ENCODE measurements around the gene CSF2.
A peak's percentile ranks its signal among the peaks of the same experiment; 100 is the strongest.

CSF2 gene

DNA sequence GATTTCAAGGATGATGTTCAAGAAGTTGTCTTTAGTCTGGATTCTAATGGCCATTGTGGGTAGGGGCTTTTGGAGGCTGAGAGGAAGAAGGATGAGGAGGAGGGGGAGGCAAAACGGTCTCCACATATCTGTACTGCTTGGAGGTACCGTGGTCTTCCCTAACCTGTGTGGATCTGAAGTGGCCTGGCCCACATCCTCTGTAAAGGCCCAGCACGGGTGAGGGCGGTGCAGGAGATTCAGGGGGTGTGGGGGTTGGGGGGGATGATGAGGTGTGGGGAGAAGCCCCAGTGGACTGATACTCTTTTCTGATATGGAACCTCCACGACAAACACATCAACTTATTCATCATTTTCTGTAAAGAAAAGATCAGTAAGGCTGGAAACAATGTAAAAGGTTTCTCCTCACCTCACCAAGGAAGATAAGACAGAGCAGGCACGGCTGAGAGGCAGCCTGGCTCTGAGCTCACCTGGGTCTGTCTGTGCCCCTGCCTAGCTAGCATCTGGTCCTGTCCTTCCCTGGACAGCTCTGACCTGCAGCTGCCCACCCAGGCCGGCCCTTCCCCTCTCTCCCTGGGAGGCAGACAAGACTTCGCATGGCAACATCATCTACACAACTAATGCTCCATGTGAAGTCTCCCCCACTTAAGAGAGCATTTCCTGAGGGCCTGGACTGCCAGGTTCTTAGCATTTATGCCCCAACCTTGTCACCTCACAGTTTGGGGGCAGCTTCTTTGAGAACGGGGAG lies 18.7 kb upstream of the CSF2 start:
- DNase-seq (ENCODE audit: low spot score): no peak

DNA sequence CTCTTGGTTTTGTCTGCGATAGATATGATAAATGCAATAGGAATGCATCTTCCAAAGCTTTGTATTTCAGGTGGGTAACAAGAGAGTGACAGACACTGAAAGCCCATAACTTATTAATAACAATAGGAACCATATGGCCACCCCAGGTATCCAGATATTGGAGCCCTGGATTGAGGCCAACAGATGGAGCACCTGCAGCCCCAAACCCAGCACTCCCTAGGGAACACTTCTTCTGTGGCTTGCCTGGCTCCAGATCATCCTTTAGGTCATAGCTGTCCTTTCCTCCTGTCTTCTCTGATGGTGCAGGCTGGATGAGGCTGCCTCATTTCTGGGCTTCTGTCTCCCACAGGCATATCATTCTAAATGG lies 18.2 kb upstream of the CSF2 start:
- DNase-seq (ENCODE audit: low spot score): no peak

DNA sequence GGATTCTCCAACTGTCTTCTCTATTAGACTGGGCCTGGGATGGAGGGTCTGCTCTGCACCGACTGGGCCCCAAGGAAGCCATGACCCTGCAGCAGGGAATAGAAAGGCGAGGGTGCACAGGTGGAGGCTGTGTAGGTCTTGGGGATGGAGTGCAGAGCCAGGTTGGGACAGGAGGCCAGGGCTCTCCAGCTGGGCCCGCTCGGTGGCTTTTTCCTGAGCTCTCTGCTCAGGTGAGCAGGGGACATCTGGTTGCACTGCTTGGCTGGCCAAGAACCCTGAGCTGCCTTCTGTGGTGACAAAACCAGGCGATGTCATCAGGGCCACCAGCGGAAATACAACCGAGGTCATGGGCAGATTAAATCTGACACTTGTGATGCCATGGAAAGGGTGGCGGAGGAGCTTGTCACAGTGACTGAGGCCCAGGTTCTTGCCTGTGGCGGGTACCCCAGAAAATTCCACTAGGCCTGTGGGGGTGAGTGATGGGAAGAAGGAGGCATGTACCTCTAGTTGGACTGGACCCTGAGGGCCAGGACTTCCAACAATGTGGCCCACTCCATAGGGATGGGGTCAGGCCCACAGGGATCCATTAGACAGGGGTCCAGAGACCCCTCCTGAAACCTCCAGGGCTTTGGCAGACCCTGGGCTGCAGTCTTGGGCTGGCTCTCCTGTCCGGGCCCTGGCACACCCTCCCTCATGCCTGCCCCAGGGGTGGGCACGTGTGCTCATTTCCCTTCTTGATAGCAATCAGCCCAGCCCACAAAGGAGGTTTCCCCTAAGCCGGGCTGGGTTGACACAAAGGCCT lies 17.6 kb upstream of the CSF2 start:
- DNase-seq (ENCODE audit: low spot score): no peak

DNA sequence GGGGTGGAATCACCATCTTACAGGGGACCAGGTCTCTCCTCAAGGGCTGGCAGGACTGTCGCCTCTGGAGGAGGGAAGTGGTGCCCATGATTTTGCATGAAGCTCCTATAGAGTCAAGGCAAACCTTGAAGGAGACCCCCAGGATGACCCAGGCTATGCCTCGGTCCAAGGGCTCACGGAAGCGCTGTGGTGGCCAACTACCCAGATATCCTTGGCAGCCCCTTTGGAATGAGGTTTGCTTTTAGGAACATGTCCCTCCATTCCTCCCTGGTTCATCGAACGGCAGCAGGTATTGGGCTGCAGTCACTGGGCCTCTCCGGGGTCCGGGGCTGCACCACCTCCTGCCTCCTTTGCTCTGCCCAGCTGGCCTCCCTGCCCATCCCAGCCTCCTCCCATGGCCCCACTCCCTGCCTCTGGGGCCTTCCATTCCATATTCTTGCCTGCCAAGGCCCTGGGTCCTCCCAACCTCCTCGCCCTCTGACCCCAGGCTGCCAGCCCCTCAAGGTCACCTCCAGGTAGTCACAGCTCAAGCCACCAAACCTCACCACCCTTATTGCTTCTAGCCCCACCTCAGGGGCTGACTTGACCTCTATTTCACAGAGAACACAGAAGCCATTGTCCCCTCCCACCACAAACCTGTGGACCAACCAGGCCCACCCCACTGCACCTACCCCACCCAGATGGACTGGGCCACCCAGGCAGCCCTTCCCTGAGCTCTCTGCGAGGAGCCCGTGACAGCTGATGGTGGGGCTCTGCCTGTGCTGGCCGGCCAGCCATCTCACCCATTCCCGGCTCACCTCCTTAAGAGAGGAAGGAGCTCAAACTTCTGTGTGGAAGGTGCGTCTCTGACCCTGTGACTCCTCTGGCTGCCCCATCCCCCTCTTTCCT lies 16.7 kb upstream of the CSF2 start:
- DNase-seq (ENCODE audit: low spot score): peak; percentile 0

DNA sequence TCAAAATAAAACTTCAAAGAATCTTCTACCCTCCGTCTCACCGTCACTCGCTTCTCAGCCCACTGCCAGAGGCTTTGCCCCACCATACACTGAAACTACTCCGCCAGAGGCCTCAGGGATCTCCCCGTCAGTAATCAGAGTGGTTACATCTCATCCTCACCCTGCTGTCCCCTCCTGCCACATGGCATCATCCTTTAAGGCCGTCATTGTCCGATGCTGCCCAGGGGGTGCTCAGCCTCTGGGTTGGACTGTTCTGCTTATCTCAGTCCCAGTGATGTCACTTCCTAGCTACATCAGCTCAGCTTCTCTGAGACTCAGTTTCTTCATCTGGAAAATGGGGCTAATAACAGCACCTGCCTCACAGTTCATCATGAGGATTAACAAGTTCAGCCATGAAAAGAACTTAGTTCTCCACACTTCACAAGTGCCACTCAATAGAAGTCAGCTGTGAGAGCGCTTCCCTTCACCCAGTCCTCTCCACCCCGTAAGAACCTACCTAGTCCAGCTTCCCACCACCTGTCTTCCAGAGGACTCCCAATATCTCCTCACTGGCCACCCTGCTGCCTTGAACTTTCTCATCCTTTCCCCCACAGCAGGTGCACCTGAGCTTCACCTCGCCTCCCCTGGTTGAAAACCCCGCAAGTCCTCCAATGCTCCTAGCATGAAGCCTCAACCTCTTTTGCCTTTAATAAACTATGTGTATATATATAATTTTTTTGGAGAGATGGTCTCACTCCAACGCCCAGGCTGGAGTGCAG lies 15.9 kb upstream of the CSF2 start:
- DNase-seq (ENCODE audit: low spot score): no peak

DNA sequence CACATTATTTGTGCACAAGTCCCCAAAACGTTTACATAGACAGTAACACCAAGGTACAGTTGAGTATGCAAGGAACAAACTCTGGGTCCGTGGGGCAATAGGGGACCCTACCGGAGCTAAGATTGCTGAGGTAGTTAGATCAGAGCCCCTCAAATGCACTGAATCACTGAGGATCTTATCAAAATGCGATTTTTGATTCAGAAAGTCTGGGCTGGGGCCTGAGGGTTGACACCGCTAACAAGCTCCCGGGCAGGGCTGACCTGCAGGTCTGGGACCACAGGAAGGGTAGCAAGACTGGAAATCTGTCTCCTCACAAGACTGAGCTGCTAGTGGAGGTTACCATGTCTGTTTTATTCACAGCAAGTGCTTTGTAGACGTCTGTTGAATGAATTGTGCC lies 14.9 kb upstream of the CSF2 start:
- no peak for DNase-seq (ENCODE audit: low spot score)

DNA sequence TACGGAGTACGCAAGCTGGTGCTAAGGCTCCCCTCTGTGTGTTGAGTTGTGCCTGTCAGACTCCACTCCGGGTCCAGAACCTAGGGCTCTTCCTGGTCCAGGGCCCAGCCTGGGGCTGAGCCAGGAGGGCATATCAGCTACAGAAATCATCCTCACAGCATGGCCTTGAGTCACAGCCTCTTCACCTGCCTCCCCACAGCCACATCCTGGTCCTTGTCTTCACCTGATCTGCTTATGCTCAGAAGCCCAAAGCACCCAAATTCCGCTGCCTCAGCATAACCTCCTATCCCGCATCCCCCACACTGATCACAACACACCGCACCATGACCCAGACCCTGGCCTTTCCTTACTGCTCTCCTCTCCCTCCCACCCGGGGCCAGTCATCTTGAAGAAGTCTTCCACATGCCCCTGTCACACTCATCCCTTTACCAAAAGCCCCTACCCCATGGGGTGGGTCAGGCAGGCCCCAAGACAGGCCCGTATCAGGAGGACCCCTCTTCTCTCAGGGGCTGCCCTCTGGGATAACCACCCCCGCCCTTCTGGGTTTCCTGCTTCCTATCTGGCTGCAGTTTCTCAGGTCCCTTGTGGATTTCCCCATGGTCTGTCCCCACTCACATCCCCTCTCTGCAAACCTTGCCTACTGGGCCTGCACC lies 14.4 kb upstream of the CSF2 start:
- no peak for DNase-seq (ENCODE audit: low spot score)

DNA sequence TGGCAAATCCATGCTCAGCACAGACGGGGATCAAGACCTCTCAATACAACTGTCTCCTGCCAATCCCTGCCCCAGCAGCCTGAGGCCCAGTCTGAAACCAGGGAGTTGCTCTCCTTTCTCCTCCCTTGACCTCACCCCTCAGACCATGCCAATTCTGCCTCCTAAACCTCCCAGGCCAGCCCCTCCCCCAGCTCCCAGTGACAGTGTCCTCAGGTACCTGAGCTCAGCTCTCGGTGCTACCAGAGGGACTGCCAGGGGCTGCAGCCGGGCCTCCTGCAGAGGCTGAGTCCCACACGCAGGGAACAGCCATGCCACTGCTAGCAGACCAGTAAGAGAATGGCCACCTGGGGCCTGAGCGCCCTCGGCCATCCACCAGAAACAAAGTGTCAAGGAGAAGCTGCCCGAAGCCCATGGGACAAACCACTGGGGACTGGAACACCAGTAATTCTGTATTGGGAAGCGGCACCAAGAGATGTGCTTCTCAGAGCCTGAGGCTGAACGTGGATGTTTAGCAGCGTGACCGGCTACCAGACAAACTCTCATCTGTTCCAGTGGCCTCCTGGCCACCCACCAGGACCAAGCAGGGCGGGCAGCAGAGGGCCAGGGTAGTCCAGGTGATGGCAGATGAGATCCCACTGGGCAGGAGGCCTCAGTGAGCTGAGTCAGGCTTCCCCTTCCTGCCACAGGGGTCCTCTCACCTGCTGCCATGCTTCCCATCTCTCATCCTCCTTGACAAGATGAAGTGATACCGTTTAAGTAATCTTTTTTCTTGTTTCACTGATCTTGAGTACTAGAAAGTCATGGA lies 13.7 kb upstream of the CSF2 start:
- no peak for DNase-seq (ENCODE audit: low spot score)

DNA sequence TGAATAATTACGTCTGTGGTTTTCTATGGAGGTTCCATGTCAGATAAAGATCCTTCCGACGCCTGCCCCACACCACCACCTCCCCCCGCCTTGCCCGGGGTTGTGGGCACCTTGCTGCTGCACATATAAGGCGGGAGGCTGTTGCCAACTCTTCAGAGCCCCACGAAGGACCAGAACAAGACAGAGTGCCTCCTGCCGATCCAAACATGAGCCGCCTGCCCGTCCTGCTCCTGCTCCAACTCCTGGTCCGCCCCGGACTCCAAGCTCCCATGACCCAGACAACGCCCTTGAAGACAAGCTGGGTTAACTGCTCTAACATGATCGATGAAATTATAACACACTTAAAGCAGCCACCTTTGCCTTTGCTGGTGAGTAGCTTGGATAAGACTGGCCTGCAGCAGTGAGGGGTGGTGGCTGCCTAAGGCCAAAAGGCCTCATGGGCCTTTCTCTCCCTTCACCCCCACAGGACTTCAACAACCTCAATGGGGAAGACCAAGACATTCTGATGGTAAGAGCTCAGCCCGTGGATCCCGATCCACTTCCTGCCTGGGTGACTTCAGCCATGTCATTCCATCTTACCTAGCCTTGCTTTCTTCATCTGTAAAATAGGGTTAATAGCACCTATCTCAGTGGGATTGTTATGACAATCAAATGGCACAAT lies 13.0 kb upstream of the CSF2 start, which contains the start of gene IL3:
IL3 (plus strand) TSS at position 155 of the 661 bp plus-strand sequence; CDS start at position 207, 52 bp downstream.
- no peak for DNase-seq (ENCODE audit: low spot score)

DNA sequence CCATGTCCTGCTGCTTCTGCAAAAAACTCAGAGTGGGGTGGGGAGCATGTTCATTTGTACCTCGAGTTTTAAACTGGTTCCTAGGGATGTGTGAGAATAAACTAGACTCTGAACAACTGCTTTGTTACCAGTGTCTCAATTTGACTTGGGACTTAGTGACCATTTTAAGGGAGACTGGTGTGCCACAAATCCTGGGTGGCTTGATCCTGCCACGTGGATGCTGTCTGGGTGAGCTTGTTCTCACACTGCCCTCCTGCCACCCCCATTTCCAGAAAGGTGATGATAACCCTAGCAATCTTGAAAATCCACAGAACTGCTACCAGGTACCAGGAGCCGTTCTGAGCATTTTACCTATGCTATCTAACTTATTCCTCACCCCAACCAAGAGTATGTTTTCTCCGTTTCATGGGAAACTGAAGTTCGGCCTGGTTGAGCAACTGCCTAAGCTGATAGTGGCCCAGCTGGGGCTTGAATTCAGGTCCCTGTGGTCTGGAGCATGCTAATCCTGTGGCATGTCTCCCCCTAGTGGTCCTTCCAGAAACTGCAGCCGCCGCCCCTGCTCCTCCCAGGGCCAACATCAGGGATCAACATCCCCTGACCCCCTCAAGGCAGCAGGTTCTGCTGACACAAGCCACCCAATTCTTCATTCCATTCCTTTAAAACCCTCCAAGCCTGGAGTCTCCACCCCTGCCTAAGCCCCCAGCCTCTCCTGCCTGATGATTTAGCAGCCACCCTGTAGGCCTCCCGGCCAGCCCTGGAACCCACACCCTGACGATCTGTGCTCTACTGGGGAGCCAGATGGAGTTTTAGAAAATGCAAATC lies 10.3 kb upstream of the CSF2 start:
- DNase-seq (ENCODE audit: low spot score): peak; percentile 79

DNA sequence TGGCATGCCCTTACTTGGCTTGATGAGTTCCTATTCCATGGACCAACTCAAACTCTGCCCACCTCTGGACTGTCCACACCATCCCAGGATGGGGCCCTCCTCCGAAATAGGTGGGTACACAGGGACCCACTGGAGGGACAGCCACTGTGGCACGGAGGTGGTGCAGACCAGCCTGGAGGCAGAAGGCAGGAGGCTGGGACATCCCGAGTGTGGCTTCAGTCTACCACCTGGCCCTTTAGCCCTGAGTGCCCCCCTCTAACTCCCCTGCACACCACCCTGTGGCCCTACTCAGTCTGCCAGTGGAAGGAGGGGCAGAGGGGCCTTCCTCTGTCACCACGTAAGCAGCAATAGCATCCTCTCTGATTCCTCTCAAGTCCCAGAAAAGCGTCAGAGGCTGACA lies 9.4 kb upstream of the CSF2 start:
- no peak for DNase-seq (ENCODE audit: low spot score)

DNA sequence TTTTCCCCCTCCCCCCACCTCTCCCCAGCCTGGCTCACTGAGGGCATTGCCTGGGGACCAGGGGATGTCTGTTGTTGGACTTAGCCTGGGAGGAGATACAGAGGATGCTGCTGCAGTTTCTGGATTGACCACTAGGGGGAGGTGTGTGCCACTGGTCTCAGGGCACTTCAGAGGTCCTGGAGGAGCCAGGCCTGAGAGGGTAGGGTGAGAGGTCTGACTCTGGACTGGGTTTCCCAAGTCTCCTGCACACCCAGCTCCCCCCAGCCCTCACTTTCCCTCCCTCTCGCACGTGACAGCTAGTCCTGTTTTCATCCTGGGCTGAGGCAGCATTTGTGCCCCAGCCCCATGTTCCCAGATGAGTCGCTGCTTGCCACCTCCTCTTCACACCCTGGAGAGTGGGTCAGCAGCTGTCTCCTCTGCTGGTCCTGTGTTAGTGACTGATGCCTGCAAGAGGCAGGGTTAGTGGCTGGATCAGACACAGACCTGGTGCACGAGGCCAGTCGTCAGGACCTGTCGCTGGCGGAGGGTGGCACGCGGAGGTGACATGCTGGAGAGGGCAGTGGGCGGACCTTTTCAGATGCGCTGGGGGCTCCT lies 8.8 kb upstream of the CSF2 start:
- peak; percentile 83 for DNase-seq (ENCODE audit: low spot score)

DNA sequence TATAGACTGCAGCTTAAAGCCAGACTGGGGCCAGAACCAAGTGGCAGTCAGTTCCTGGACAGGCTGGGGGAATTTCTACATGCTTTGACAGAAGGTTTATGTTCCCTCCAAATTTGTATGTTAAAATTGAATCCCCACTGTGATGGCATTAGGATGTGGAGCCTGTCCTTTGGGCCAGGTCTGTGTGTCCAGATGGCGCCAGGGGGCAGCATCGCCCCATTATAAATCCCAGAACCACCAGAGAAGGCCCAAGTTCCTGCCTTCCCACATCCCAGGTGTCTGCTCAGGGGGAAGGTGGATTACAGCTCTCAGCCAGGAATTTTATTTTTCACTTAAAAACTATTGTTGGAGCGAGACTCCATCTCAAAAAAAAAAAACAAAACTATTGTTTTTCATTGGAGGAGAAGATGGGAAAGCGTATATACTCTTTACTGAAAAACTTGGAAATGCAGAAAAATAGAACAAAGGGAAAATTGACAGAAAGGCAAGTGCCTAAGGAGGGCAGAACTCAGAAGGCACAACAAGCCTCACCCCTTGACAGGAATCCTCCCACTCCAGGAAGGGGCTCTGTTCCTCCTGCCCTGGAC lies 8.1 kb upstream of the CSF2 start:
- peak; percentile 70 for DNase-seq (ENCODE audit: low spot score)

DNA sequence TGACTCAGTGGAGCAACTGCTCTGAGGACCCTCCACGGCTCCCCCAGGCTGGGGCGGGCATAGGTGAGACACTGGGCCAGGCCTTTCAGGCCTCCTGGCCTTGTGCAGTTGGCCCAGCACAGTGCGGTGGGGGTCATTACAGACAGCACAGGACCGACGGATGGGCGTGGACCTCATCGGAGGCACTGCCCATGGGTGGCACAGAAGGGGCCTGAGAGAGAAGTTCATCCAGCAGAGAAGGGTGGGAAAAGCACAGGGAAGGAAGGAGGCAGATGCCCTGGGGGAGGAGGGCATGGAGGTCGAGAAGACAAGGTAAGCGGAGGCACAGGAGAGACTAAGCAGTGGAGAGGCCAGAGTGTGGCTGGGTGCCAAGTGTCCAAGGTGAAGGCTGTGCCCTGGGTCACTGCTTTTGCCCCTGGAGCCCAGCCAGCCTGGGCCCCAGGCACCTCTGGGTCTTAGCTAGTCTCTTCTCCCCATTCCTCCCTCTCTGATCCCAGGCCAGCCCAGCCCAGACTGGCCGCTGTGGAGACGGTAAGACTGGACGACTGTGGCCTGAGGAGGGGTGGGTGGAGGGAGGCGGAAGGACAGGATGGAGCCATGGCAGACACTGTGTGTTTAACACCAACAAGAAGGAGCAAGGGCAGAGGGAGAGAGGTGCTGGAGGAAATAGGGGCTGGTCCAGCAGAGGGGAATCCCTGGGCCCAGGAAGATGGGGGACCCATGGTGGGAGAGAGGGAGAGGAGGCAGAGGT lies 7.5 kb upstream of the CSF2 start:
- no peak for DNase-seq (ENCODE audit: low spot score)

DNA sequence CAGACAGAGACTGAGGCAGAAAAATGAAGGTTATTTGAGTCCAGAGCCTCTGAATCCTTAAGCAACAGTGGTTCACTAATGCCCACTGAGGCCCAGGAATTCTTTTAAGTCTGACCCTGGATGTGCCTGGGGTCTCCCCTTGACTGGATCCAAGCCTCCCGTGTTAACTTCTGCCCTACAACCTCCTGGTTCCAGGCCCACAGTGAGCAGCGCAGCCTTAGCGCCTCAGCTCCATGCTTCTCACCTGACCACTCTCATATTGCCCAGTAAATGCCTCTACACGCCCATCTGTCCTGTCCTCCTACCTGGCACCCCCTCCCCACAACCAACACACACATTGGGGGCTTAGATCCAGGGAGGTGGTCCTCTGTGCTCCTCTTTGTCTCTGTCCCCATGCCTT lies 6.7 kb upstream of the CSF2 start:
- DNase-seq (ENCODE audit: low spot score): no peak

DNA sequence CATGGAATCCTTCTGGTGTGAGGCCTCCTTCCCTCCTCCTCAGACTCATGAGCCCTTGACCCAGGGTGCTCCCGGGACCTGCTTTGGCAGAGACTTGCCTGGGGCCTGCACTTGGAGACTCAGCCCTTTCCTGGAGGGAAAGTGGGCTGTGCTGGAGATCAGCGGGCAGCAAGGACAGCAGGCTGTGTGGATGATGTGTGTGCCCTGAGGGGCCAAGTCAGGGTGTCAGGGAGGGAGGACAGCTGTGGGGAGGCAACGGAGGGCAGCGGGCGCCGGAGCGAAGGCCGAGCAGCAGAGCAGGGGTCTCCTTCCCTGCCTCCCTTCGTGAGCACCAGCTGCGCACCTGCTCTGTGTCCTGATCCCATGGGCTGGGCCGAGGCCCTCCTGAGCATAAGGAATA lies 6.1 kb upstream of the CSF2 start:
- no peak for DNase-seq (ENCODE audit: low spot score)
